Bronchial epithelial cell (primary cell): ENCODE results near the gene GANC. TPM values are rescaled to one million over a fixed set of nuclear protein-coding genes. Genes with fewer than 3 reads are reported as not detected.

Source experiments
- DNase-seq: peaks from one replicate; pipeline ENCODE4 v3.0.0-alpha.2; 2010; ENCODE audit warnings: low read depth
- FAIRE-seq: peaks from 2 replicates; lab custom pipeline; 2011; peaks lifted over from hg19 to GRCh38; lab: Jason Lieb, UNC
- H3K27me3 ChIP-seq: 2 replicates; pipeline ENCODE4 v1.5.1; 2011; ENCODE audit warnings: low read length; ENCODE audit not compliant: control insufficient read depth, insufficient read depth
- H3K36me3 ChIP-seq: 2 replicates; pipeline ENCODE4 v1.5.1; 2011; ENCODE audit warnings: low read length; ENCODE audit not compliant: control insufficient read depth, insufficient read depth
- H3K4me3 ChIP-seq: 2 replicates; pipeline ENCODE4 v1.5.1; 2011; ENCODE audit warnings: mild to moderate bottlenecking, low read depth, low read length, control low read depth
- total RNA-seq: library from RNA; depleted of rRNA; stranded (reverse); fragments of >200 nt; gene quantifications from 2 replicates; pipeline ENCODE4 v1.2.1, GENCODE V29; 2014
- TF ChIP-seq, protein P1 (sequence below): IDR thresholded peaks from 2 replicates; pipeline ENCODE4 v1.5.1; 2011; ENCODE audit warnings: mild to moderate bottlenecking, moderate library complexity, low read length, control low read depth, inconsistent platforms; ENCODE audit not compliant: insufficient read depth, severe bottlenecking

The GANC gene
- total RNA-seq, 1 donor from 2014 or later: 13.2 TPM

DNA sequence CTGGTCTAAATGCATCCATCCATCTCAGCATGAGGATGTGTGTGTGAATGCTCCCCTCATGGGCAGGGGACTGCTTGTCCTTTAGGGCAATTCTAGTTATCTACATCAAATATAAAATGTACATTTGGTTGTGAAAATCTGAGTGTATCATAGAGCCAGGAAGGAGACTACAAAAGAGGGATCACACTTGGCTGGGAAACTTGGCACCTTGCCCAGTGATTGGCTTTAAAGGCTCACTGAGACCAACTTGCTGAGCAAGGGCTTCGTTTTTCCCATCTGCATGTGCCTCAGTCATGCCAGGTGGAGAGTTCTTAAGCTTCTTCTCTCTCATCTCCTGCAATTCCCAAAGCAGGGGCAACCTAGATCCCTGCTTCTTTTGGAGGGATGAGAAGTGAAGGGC, 91.5 kb downstream of the GANC start:
- FAIRE-seq (no peak), DNase-seq (peak; percentile 29)
- TF ChIP-seq, protein P1, sequence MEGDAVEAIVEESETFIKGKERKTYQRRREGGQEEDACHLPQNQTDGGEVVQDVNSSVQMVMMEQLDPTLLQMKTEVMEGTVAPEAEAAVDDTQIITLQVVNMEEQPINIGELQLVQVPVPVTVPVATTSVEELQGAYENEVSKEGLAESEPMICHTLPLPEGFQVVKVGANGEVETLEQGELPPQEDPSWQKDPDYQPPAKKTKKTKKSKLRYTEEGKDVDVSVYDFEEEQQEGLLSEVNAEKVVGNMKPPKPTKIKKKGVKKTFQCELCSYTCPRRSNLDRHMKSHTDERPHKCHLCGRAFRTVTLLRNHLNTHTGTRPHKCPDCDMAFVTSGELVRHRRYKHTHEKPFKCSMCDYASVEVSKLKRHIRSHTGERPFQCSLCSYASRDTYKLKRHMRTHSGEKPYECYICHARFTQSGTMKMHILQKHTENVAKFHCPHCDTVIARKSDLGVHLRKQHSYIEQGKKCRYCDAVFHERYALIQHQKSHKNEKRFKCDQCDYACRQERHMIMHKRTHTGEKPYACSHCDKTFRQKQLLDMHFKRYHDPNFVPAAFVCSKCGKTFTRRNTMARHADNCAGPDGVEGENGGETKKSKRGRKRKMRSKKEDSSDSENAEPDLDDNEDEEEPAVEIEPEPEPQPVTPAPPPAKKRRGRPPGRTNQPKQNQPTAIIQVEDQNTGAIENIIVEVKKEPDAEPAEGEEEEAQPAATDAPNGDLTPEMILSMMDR: no peak
- Histone ChIP-seq H3K36me3 (no peaks in the 10 kb centered on the region), H3K27me3 (no peaks in the 10 kb centered on the region), H3K4me3 (no peak overlapping the region)

DNA sequence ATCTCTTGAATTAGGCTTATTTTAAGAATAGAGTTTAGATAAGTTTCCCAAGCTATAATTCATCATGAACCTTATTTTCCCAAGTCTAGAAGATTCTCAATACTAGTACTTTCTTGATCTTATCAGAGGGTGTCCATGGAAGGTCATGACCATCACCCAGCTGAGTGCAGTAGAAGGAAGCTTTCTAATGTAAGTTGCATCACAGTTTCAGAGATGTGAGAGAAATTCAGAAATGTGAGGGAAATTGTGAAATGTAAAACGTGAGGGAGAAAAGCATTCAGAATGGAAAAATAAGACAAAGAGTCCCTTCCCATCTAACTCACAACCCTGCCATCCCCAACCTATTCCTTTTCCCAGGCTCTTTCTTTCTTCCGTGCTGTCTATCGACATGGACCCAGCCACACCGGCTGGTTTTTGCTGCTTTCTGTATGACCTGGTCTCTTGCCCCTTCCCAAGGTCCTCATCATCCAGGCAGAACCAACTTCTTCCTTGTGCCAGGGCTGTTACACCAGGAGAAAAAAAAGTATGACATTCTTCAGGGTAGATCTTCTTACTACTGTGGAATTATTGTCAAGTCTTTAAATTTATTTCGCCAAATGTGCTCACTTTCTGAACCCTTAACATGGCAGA, 93.0 kb downstream of the GANC start:
- TF ChIP-seq, protein P1: no peak
- FAIRE-seq: no peak
- Histone ChIP-seq H3K27me3 (no peaks in the 10 kb centered on the region), H3K4me3 (no peak overlapping the region), H3K36me3 (no peaks in the 10 kb centered on the region)
- DNase-seq: no peak

GRCh38 chr15:42367041-42367440, 94.0 kb downstream of the GANC start:
- no peak for FAIRE-seq
- Histone ChIP-seq H3K27me3 (no peaks in the 10 kb centered on the region), H3K4me3 (no peak overlapping the region), H3K36me3 (no peaks in the 10 kb centered on the region)
- no peak for DNase-seq
- TF ChIP-seq, protein P1: no peak

DNA sequence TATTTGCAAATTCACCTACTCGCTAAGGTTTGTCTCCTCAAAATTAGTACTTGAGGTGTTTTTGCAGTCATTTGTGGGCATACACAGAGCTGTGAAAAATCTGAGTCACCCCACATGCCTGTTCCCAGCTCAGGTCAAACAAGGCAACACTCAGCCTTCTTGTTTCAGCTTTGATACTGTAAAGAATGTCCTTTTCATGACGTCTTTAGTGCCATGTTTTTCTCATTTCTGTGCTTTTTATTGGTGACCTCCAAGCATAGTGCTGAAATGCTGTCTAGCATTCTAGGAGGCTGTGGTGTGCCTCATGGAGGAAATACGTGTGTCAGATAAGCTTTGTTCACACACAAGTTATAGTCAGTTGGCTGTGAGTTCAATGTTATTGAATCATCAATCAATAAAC, 95.1 kb downstream of the GANC start:
- H3K27me3 ChIP-seq: no peaks in the 10 kb centered on the region
- DNase-seq (no peak), FAIRE-seq (no peak)
- TF ChIP-seq, protein P1: no peak
- H3K36me3 ChIP-seq: no peaks in the 10 kb centered on the region
- no peak overlapping the region for H3K4me3 ChIP-seq

- DNase-seq: no peak
- TF ChIP-seq, protein P1: no peak
- Histone ChIP-seq H3K36me3 (no peaks in the 10 kb centered on the region), H3K4me3 (no peak overlapping the region), H3K27me3 (no peaks in the 10 kb centered on the region)
- no peak for FAIRE-seq
Observed at GRCh38 chr15:42371096-42371495, 98.1 kb downstream of the GANC start.

- Histone ChIP-seq H3K4me3 (no peak overlapping the region), H3K27me3 (no peaks in the 10 kb centered on the region), H3K36me3 (no peaks in the 10 kb centered on the region)
- DNase-seq: no peak
- FAIRE-seq: no peak
- TF ChIP-seq, protein P1: no peak
Observed at GRCh38 chr15:42373274-42373673, 100.3 kb downstream of the GANC start.
